ENCODE data around the gene RPS15. TPM values are rescaled to one million over a fixed set of nuclear protein-coding genes. Genes with fewer than 3 reads are reported as not detected.

RPS15 gene
- total and polyA plus RNA-seq, 2 of the 13 experiments (the other 11 are each of a cell fraction or from before 2014, with no cell fraction given) = 695 to 1,411 TPM

GRCh38 chr19:1446713-1447481 is 8.7 kb downstream of the RPS15 start (continued):
- TF ChIP-seq FOXP1 (IDR thresholded peaks at IDR 0.05) (no peak), FOXP1 (CRISPR knock-in tag; IDR thresholded peaks at IDR 0.05) (no peak), GZF1 (CRISPR knock-in tag; IDR thresholded peaks at IDR 0.05) (no peak), SRY (CRISPR knock-in tag; IDR thresholded peaks at IDR 0.05) (no peak), KDM4B (CRISPR knock-in tag; IDR thresholded peaks at IDR 0.05) (no peak), KDM1A (CRISPR knock-in tag; IDR thresholded peaks at IDR 0.05) (no peak), ZNF652 (CRISPR knock-in tag; IDR thresholded peaks at IDR 0.05; ENCODE audit: borderline replicate concordance, low read depth) (no peak), ARNT (IDR thresholded peaks at IDR 0.05) (no peak), ZNF503 (CRISPR knock-in tag; IDR thresholded peaks at IDR 0.05) (no peak), ZNF33B (CRISPR knock-in tag; IDR thresholded peaks at IDR 0.05) (no peak), ZMYM2 (CRISPR knock-in tag; IDR thresholded peaks at IDR 0.05) (no peak), RXRB (CRISPR knock-in tag; IDR thresholded peaks at IDR 0.05; ENCODE audit: borderline replicate concordance) (no peak), ZNF3 (CRISPR knock-in tag; IDR thresholded peaks at IDR 0.05) (no peak), KDM5B (CRISPR knock-in tag; IDR thresholded peaks at IDR 0.05; ENCODE audit: borderline replicate concordance) (no peak), ZNF83 (CRISPR knock-in tag; IDR thresholded peaks at IDR 0.05; ENCODE audit: borderline replicate concordance) (peak; percentile 61; the same call in 1 of the 2 replicates), SIN3B (IDR thresholded peaks at IDR 0.05; ENCODE audit: low read length) (no peak), ATAD3A (CRISPR knock-in tag; IDR thresholded peaks at IDR 0.05) (no peak), ATF3 (CRISPR knock-in tag; IDR thresholded peaks at IDR 0.05) (peak; percentile 32; the same call in 1 of the 2 replicates), PAXIP1 (CRISPR knock-in tag; conservative IDR thresholded peaks at IDR 0.05) (no peak), BCL6 (CRISPR knock-in tag; IDR thresholded peaks at IDR 0.05) (0 out of 2 replicates have a peak, but pooled peaks have one; percentile 26), ZKSCAN5 (CRISPR knock-in tag; IDR thresholded peaks at IDR 0.05) (no peak), MXD3 (CRISPR knock-in tag; IDR thresholded peaks at IDR 0.05) (peak; percentile 83), ZNF562 (CRISPR knock-in tag; IDR thresholded peaks at IDR 0.05; ENCODE audit: borderline replicate concordance) (no peak), PHF8 (CRISPR knock-in tag; IDR thresholded peaks at IDR 0.05) (no peak), ETV6 (CRISPR knock-in tag; conservative IDR thresholded peaks at IDR 0.05) (no peak), SNRNP70 (IDR thresholded peaks at IDR 0.05; ENCODE audit: low read depth, low read length) (no peak)
